Erythroblast (primary cell): ENCODE results near the gene ANKRD16.
"Not testable (repeated sequence)": the region's sequence is repeated elsewhere in the genome, so short reads cannot be mapped to it uniquely, and the experiment has no call there.

Experiments used
- DNase-seq, 2 experiments: peaks; one replicate each; lab custom pipeline; 2025; lab: John Stamatoyannopoulos, UW
- GATA1 ChIP-seq: IDR thresholded peaks from 2 replicates; pipeline ENCODE4 v1.6.1; 2011; ENCODE audit warnings: low read depth, mild to moderate bottlenecking, control low read depth, low read length, moderate library complexity
- POLR2A ChIP-seq: IDR thresholded peaks from 2 replicates; pipeline ENCODE4 v1.6.1; 2011; ENCODE audit warnings: mild to moderate bottlenecking, low read length

Gene ANKRD16

DNA sequence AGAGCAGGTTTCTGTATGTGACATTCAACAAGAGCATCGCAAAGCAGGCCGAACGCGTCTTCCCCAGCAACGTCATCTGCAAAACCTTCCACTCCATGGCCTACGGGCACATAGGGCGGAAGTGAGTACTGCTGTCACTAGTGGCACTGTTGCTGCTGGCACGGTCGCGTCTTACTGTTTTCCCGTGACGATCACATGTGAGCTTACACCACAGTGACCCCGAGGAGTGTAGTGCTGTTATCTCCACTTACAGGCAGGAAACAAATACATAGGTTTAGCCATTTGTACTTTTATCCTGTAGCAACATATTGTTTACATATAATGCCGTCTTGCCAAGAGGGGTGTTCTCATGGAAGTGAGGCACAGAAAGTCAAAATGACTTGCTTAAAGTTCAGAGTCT lies 25.8 kb upstream of the ANKRD16 start:
- TF ChIP-seq POLR2A, result no peak
- no peak for TF ChIP-seq GATA1
- peak in 1 of 2 experiments; percentile 36 for DNase-seq

DNA sequence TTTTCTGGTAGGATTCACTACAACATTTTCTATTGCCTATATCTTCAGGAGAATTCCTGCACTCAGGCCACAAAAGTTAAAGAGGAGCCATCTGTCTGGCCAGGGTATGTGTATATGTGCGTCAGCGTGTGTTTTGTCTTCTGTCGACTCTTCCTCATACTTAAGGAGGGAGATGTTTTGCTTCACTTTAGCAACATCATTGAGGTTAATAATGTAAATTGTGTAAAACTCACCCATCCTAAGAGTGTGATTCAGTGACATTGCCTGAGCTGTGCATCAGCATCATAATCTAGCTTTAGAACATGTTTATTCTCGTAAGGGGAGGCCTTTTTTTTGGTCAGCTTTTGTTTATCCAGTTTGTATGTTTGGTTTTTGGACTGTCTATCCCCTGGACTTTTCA lies 24.0 kb upstream of the ANKRD16 start:
- DNase-seq, result no peak
- TF ChIP-seq GATA1 (no peak), POLR2A (no peak)

DNA sequence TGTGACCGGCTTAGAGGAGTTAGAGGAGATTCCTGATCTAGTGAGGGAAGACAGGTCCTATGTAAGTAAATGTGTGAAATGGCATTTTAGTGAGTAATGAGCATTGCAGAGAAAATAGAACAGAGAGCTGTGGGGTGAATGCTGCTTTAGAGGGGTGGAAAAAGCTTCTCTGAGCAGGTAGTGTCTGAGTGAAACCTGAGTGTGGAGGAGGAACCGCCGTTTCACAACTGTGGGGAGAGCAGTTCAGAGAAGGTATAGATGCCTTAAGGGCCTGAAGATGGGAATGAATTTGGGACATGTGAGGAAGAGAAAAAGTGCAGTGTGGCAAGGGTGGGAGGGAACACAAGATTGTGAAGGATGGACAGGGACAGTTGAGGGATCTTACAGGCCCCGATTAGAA lies 22.0 kb upstream of the ANKRD16 start:
- DNase-seq, result no peak
- TF ChIP-seq POLR2A (no peak), GATA1 (no peak)

DNA sequence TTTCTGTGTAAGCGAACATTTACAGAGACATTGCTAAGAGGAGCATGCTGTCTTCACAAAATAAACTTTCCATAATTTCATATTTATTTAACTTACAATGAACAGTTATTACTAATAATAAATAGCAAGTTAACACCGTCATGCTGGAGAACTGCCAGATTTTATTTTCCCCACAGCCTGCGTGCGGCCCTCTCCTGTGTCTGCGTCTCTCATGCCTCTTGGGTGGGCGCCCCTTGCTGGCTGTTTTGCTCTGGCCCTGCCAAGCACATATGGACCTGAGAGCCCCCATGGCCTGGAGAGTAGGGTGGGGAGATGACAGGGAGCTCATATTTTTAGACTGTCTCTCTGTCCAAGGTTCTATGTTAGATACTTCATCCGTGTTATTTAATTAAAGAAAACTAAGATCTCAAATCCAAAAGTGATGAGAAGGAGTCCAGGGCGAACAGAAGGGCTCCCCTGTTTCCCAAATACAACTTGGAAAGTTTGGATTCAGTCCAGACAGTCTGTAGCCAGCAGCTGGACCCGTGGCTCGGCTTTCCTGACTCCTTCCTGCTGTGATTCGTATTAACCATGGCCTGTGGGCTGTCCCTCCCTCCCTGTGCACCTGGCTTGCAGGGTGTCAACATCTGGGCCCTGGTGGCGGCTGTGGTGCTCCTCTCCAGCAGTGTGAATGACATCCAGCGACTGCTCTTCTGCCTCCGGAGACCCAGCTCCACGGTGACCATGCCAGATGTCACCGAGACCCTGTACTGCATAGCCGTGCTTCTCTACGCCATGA lies 20.8 kb upstream of the ANKRD16 start:
- no peak for DNase-seq
- TF ChIP-seq POLR2A (no peak), GATA1 (no peak)

DNA sequence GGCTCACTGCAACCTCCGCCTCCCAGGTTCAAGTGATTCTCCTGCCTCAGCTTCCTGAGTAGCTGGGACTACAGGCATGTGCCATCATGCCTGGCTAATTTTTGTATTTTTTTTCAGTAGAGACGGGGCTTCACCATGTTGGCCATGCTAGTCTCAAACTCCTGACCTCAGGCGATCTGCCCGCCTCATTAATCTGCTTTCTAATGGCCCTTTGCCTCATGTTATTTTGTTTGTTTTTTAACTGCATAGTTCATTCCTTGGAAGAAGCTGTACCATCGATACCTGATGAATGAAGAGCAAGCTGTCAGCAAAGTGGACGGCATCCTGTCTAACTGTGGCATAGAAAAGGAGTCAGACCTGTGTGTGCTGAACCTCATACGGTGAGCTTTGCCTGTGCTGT lies 19.0 kb upstream of the ANKRD16 start:
- not testable (repeated sequence) for DNase-seq

DNA sequence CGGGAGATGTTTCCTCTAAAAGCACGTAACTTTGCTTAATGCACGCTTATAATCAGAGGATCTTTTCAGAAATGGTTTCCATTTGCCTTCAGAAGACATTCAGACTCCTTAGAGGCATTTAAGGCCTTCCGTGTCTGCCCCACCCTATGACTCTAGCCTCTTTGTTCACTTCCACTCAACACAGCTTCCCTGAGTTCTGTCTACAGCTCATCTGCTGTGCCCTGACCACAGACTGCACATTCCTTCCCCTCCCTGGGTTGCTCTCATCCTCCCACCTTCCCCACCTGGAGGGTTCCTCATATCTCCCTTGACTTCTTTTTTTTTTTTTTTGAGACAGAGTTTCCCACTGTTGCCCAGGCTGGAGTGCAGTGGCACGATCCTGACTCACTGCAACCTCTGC lies 17.0 kb upstream of the ANKRD16 start:
- no peak for TF ChIP-seq POLR2A
- TF ChIP-seq GATA1, result no peak
- DNase-seq, result no peak

DNA sequence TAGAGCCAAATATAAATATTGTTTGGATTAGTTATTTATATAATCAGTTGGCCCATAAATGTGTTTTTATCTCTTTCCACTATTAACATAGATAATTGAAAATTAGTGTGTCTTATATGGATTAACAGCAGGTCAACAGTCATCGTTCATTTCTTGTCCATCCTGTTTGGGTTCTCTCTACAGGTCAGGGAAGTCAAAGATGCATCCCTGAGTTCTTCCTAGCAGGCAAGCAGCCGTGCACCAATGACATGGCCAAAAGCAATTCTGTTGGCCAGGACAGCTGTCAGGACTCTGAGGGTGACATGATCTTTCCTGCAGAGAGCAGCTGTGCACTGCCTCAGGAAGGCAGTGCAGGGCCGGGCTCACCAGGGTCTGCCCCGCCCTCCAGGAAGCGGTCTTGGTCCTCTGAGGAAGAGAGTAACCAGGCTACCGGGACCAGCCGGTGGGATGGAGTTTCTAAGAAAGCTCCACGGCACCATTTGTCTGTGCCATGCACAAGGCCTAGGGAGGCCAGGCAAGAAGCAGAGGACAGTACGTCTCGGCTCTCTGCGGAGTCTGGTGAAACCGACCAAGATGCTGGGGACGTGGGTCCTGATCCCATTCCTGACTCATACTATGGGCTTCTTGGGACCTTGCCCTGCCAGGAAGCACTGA lies 16.3 kb upstream of the ANKRD16 start:
- TF ChIP-seq GATA1, result no peak
- TF ChIP-seq POLR2A, result no peak
- no peak for DNase-seq

DNA sequence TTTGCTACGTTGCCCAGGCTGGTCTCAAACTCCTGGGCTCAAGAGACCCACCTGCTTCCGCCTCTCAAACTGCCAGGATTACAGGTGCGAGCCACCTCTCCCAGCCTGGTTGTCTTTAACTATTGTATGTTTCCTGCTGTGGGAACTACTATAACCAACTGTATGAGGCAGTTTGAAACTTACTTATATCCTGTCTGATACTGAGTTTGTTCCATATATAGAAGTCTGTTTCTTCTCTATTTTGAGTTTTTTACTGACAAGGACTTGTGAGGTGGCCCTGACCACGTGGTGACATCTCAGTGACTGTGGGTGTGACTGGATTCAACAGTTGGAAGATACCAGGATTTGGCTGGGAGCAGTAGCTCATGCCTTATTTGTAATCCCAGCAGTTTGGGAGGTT lies 14.5 kb upstream of the ANKRD16 start:
- TF ChIP-seq POLR2A (no peak), GATA1 (no peak)
- DNase-seq, result no peak

DNA sequence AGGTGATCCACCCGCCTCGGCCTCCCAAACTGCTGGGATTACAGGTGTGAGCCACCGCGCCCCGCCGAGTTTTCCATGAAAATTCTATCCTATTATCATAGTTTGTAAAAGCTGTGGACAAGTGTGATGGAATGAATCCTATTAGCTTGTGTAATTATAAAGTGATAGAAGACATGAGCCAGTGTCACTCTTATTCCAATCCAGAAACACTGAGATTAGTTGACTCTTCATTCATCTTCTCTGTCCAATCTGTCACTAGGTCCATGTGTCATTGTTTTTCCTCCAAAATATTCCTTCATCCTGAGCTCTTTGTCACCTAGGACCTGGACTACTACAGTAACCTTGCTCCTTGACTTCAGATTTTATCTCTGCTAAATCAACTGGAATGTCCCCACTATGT lies 13.9 kb upstream of the ANKRD16 start:
- no peak for TF ChIP-seq POLR2A
- TF ChIP-seq GATA1, result no peak
- no peak for DNase-seq

DNA sequence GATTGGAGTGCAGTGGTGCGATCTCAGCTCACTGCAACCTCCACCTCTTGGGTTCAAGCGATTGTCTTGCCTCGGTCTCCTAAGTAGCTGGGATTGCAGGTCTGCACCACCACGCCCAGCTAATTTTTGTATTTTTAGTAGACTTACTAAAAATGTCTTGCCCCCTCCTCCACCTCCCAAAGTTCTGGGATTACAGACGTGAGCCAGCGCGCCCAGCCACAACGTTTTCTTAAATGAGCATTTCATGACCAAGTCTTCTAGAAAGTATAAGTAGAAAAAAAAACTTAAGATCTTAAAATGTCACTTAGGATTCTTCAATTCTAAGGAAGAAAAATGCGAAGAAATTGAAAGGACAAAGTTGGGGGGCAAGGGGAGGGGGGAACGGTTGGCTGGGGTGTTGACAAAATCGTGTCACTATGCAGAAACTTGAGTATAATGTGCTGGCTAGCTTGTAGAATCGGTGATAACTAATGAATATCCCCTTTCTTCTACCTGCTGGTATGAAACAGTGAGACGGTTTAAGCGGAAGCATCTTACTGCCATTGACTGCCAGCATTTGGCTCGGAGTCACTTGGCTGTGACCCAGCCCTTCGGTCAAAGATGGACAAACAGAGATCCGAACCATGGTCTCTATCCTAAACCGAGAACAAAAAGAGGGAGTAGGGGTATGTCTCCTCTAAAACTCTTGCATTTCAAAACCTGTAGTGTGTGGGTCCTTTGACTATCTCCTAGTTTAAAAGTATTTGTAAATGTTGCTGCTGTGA lies 13.0 kb upstream of the ANKRD16 start:
- DNase-seq, result no peak
- TF ChIP-seq POLR2A (no peak), GATA1 (no peak)

DNA sequence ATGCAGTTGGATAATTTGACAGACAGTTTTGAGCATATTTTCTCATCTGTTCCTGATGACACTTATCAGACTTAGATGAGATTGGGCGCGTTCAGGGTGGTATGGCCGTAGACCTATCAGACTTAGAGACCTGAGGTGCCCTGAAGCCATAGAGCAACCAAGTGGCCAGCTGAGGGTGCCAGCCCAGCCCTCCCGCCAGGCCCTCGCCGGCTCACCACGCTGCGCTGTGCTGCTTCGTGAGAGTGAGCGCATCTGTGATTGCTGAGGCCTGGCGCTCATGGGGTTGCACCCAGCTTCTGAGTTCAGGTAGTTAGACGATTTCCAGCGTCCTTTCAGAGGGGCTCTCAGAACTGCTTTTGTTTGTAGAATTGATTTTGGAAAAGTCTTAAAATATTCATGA lies 10.6 kb upstream of the ANKRD16 start:
- no peak for DNase-seq
- no peak for TF ChIP-seq GATA1
- no peak for TF ChIP-seq POLR2A

DNA sequence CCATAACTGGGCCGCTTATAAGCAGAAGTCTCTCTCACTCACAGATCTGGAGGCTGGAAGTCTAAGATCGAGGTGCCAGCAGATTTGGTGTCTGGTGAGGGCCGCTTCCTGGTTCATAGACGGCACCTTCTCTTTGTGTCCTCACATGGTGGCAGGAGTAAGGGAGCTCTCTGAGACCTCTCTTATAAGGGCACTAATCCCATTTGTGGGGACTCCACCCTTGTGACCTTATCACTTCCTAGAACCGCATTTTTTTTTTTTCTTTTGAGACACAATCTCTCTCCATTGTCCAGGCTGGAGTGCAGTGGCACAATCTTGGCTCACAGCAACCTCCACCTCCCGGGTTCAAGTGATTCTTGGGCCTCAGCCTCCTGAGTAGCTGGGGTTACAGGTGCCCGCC lies 8.5 kb upstream of the ANKRD16 start:
- DNase-seq, result no peak
- TF ChIP-seq GATA1, result no peak

DNA sequence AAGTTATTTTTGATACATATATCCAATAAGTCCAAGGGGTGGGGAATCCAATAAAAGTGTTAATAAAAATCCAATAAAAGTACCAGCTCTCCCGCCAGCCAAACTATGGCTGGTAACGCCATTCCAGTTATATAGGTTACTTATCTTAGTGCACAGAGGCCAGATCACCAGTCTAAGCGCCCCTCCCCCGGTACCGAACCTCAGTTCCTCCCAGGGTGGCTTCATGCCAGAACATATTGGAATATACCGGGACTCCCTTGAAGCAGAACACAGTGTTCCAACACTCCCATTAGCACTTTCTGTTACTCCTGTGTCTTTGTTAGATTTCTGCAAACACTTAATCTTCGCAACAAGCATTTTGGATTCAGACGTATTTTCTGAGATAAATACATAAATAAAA lies 7.8 kb upstream of the ANKRD16 start:
- DNase-seq, result peak; percentile 14 to 28
- TF ChIP-seq POLR2A (no peak), GATA1 (no peak)

DNA sequence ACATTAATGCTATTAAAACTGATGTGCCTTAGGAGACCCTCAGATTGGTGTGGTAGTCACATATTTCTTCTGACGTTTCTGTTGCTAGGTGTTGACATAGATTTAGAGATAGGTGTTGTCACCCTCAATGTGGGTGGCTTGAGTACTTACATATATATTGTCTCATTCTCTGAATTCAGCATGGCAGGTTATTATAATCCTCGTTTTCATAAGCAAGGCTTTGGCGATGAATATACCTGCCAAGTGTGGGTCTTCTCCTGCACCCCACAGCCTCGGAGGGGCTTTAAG lies 7.3 kb upstream of the ANKRD16 start:
- peak; percentile 52 to 57 for DNase-seq
- TF ChIP-seq GATA1 (no peak), POLR2A (no peak)
